NT2/D1 (cell line): ENCODE results near the gene RBMS3.

Source experiments
- YY1 ChIP-seq: IDR thresholded peaks from 2 replicates; pipeline ENCODE4 v1.6.1; 2011; ENCODE audit not compliant: insufficient read length, insufficient read depth
- ZNF274 ChIP-seq: IDR thresholded peaks from 2 replicates; pipeline ENCODE4 v1.6.1; 2011; ENCODE audit warnings: mild to moderate bottlenecking, low read depth, low read length

DNA sequence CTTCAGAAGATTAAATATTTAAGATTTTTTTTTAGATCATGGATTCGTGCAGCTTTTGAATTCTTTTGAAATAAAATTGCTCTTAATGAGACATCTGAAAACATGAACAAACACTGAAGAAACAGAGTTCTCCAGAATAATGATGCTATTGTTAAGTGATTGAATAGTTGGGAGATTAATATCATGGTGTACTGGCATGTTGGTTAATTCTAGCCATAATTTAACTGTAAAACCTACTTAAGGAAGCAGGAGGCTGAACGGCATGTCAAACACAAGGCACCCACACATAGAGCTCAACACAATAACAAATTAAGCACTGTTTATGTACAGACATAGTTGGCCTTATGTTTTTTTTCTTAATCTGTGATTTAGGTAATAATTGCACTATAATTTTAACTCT, 185.6 kb downstream of the RBMS3 start:
- TF ChIP-seq YY1 (no peak), ZNF274 (no peak)
